22Rv1 (cell line): Measurements from ENCODE around the gene CEP170B.

Source experiments
- ZFX ChIP-seq: fragments of 450-650 bp; IDR thresholded peaks from 2 replicates; pipeline ENCODE4 v1.6.1; 2017; ENCODE audit warnings: antibody characterized with exemption, borderline replicate concordance
- TF ChIP-seq, protein P1 (sequence below): fragments of 450-650 bp; IDR thresholded peaks from 2 replicates; pipeline ENCODE4 v1.5.1; 2017; ENCODE audit warnings: mild to moderate bottlenecking

DNA sequence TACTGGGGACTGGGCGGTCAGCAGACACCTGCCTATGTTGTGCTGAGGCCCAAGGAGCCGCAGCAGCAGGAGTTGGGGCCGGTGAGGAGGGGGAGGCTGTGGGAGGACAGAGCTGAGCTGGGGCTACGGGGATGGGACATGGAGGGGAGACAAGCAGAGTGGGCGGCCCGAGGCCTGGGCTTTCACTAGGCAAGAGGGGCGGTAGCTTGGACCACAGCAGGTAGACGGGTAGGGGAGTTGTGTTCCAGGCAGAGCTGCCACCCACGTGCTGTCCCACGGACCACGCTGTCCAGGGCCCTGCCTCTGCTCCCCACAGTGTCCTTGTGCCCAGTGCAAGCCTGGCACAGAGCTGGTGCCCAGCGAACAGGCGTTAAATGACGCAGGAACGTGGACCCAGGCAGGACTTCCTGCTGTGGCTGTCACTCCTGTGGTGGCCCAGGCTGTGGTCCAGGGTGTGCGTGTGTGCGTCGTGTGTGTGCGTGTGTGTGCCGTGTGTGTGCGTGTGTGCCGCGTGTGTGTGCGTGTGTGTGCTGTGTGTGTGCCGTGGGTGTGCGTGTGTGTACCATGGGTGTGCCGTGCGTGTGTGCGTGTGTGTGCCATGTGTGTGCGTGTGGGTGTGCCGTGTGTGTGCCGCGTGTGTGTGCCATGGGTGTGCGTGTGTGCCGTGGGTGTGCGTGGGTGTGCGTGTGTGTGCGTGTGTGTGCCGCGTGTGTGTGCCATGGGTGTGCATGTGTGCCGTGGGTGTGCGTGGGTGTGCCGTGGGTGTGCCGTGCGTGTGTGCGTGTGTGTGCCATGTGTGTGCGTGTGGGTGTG is 6.8 kb downstream of the CEP170B start:
- TF ChIP-seq, protein P1, sequence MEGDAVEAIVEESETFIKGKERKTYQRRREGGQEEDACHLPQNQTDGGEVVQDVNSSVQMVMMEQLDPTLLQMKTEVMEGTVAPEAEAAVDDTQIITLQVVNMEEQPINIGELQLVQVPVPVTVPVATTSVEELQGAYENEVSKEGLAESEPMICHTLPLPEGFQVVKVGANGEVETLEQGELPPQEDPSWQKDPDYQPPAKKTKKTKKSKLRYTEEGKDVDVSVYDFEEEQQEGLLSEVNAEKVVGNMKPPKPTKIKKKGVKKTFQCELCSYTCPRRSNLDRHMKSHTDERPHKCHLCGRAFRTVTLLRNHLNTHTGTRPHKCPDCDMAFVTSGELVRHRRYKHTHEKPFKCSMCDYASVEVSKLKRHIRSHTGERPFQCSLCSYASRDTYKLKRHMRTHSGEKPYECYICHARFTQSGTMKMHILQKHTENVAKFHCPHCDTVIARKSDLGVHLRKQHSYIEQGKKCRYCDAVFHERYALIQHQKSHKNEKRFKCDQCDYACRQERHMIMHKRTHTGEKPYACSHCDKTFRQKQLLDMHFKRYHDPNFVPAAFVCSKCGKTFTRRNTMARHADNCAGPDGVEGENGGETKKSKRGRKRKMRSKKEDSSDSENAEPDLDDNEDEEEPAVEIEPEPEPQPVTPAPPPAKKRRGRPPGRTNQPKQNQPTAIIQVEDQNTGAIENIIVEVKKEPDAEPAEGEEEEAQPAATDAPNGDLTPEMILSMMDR: no peak
- no peak for TF ChIP-seq ZFX
